HepG2 (cell line): ENCODE measurements around the gene USP36. TPM values are rescaled to one million over a fixed set of nuclear protein-coding genes. Genes with fewer than 3 reads are reported as not detected.

Source experiments
- ARID4A ChIP-seq: sonication (generic); formaldehyde crosslinking; IDR thresholded peaks from 2 replicates; pipeline ENCODE4 v1.5.0; 2020; ENCODE audit warnings: mild to moderate bottlenecking, missing genetic modification reagents, borderline replicate concordance
- CREM ChIP-seq, 2 experiments: sonication (generic) in 1 of 2; formaldehyde crosslinking in 1 of 2; IDR thresholded peaks; 2 replicates each; pipeline versions ENCODE4 v1.4.0 to v1.6.1; 2016 to 2020; ENCODE audit warnings: antibody characterized with exemption in 1 of 2, mild to moderate bottlenecking in 1 of 2, missing genetic modification reagents in 1 of 2
- HCFC1 ChIP-seq: fragments of 150-350 bp; IDR thresholded peaks from 2 replicates; pipeline ENCODE4 v1.6.1; 2014; ENCODE audit warnings: low read depth, low read length
- HMG20A ChIP-seq: IDR thresholded peaks from 2 replicates; pipeline ENCODE4 v1.6.1; 2016; ENCODE audit warnings: borderline replicate concordance
- MEIS1 ChIP-seq: sonication (generic); formaldehyde crosslinking; IDR thresholded peaks from 2 replicates; pipeline ENCODE4 v1.9.0; 2021; ENCODE audit warnings: mild to moderate bottlenecking, missing genetic modification reagents, moderate library complexity, borderline replicate concordance
- MIXL1 ChIP-seq: IDR thresholded peaks from 2 replicates; pipeline ENCODE4 v1.6.1; 2016
- NONO ChIP-seq, 2 experiments: fragments of 450-650 bp in 1 of 2; sonication (generic) in 1 of 2; formaldehyde crosslinking in 1 of 2; IDR thresholded peaks in 1 of 2; conservative IDR thresholded peaks in 1 of 2; 2 replicates each; pipeline versions ENCODE4 v1.6.1 to v1.8.0; 2017 to 2022; ENCODE audit warnings: mild to moderate bottlenecking in 1 of 2, missing genetic modification reagents in 1 of 2, moderate library complexity in 1 of 2
- PITX1 ChIP-seq: sonication (generic); formaldehyde crosslinking; IDR thresholded peaks from 2 replicates; pipeline ENCODE4 v1.5.1; 2020; ENCODE audit warnings: mild to moderate bottlenecking, missing genetic modification reagents
- PTBP1 ChIP-seq: fragments of 200-400 bp; formaldehyde crosslinking; IDR thresholded peaks from 2 replicates; pipeline ENCODE4 v1.6.1; 2018; ENCODE audit warnings: low read length, low read depth; ENCODE audit not compliant: poor library complexity, severe bottlenecking
- ZNF549 ChIP-seq: sonication (generic); formaldehyde crosslinking; IDR thresholded peaks from 2 replicates; pipeline ENCODE4 v1.5.0; 2020; ENCODE audit warnings: missing genetic modification reagents
- polyA plus RNA-seq, 8 experiments: library from polyadenylated mRNA; depleted of rRNA in 3 of 8; stranded (reverse) in 7 of 8; unstranded in 1 of 8; fragments of >200 nt; fragmentation: Illumina TruSeq in 4 of 8; extraction: Trizol in 4 of 8; gene quantifications; 2 replicates each; pipeline versions ENCODE4 v1.2.1 to v1.2.3, GENCODE V29; 2011 to 2016; ENCODE audit warnings: low read depth in 4 of 8, missing spikeins in 1 of 8, mixed read lengths in 1 of 8; ENCODE audit not compliant: insufficient read depth in 1 of 8
- total RNA-seq, 5 experiments: library from RNA; depleted of rRNA; stranded (reverse); fragments of >200 nt; fragmentation: Illumina TruSeq; extraction: Trizol; gene quantifications; 2 replicates each; pipeline ENCODE4 v1.2.3, GENCODE V29; 2016; ENCODE audit warnings: low read depth in 1 of 5
- TF ChIP-seq, protein P1 (sequence below): sonication (generic); formaldehyde crosslinking; IDR thresholded peaks from 2 replicates; pipeline ENCODE4 v1.4.0; 2020; ENCODE audit warnings: mild to moderate bottlenecking, missing genetic modification reagents
- TF ChIP-seq, protein P2 (sequence below): sonication (generic); formaldehyde crosslinking; IDR thresholded peaks from 2 replicates; pipeline ENCODE4 v1.4.0; 2020; ENCODE audit warnings: low read depth, missing genetic modification reagents
- TF ChIP-seq, protein P3 (sequence below): sonication (generic); formaldehyde crosslinking; IDR thresholded peaks from 2 replicates; pipeline ENCODE4 v1.5.1; 2020; ENCODE audit warnings: missing genetic modification reagents, mild to moderate bottlenecking, borderline replicate concordance

Gene USP36
- total and polyA plus RNA-seq, 2 of the 13 experiments (the other 11 are each of a cell fraction or from before 2014, with no cell fraction given) = 29.6 to 45.9 TPM

- TF ChIP-seq, protein P1, sequence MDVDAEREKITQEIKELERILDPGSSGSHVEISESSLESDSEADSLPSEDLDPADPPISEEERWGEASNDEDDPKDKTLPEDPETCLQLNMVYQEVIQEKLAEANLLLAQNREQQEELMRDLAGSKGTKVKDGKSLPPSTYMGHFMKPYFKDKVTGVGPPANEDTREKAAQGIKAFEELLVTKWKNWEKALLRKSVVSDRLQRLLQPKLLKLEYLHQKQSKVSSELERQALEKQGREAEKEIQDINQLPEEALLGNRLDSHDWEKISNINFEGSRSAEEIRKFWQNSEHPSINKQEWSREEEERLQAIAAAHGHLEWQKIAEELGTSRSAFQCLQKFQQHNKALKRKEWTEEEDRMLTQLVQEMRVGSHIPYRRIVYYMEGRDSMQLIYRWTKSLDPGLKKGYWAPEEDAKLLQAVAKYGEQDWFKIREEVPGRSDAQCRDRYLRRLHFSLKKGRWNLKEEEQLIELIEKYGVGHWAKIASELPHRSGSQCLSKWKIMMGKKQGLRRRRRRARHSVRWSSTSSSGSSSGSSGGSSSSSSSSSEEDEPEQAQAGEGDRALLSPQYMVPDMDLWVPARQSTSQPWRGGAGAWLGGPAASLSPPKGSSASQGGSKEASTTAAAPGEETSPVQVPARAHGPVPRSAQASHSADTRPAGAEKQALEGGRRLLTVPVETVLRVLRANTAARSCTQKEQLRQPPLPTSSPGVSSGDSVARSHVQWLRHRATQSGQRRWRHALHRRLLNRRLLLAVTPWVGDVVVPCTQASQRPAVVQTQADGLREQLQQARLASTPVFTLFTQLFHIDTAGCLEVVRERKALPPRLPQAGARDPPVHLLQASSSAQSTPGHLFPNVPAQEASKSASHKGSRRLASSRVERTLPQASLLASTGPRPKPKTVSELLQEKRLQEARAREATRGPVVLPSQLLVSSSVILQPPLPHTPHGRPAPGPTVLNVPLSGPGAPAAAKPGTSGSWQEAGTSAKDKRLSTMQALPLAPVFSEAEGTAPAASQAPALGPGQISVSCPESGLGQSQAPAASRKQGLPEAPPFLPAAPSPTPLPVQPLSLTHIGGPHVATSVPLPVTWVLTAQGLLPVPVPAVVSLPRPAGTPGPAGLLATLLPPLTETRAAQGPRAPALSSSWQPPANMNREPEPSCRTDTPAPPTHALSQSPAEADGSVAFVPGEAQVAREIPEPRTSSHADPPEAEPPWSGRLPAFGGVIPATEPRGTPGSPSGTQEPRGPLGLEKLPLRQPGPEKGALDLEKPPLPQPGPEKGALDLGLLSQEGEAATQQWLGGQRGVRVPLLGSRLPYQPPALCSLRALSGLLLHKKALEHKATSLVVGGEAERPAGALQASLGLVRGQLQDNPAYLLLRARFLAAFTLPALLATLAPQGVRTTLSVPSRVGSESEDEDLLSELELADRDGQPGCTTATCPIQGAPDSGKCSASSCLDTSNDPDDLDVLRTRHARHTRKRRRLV = no peak
- TF ChIP-seq HMG20A (CRISPR knock-in tag) = no peak
- TF ChIP-seq CREM (IDR thresholded peaks at IDR 0.05) = peak; percentile 49
- TF ChIP-seq CREM (CRISPR knock-in tag; IDR thresholded peaks at IDR 0.05) = no peak
- no peak for TF ChIP-seq NONO (IDR thresholded peaks at IDR 0.05)
- 0 out of 2 replicates have a peak, but pooled peaks have one; percentile 27 for TF ChIP-seq NONO (CRISPR knock-in tag; conservative IDR thresholded peaks at IDR 0.05)
- TF ChIP-seq ZNF549 = no peak
- TF ChIP-seq ARID4A (CRISPR knock-in tag) = peak; percentile 82; the same call in 1 of the 2 replicates
- no peak for TF ChIP-seq HCFC1
- no peak for TF ChIP-seq MEIS1 (CRISPR knock-in tag)
- TF ChIP-seq, protein P2, sequence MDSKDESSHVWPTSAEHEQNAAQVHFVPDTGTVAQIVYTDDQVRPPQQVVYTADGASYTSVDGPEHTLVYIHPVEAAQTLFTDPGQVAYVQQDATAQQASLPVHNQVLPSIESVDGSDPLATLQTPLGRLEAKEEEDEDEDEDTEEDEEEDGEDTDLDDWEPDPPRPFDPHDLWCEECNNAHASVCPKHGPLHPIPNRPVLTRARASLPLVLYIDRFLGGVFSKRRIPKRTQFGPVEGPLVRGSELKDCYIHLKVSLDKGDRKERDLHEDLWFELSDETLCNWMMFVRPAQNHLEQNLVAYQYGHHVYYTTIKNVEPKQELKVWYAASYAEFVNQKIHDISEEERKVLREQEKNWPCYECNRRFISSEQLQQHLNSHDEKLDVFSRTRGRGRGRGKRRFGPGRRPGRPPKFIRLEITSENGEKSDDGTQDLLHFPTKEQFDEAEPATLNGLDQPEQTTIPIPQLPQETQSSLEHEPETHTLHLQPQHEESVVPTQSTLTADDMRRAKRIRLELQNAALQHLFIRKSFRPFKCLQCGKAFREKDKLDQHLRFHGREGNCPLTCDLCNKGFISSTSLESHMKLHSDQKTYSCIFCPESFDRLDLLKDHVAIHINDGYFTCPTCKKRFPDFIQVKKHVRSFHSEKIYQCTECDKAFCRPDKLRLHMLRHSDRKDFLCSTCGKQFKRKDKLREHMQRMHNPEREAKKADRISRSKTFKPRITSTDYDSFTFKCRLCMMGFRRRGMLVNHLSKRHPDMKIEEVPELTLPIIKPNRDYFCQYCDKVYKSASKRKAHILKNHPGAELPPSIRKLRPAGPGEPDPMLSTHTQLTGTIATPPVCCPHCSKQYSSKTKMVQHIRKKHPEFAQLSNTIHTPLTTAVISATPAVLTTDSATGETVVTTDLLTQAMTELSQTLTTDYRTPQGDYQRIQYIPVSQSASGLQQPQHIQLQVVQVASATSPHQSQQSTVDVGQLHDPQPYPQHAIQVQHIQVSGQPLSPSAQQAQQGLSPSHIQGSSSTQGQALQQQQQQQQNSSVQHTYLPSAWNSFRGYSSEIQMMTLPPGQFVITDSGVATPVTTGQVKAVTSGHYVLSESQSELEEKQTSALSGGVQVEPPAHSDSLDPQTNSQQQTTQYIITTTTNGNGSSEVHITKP (CRISPR knock-in tag) = no peak
- TF ChIP-seq MIXL1 (CRISPR knock-in tag) = no peak; the same call in 1 of the 2 replicates
- TF ChIP-seq PTBP1 = no peak
- TF ChIP-seq PITX1 = peak; percentile 58; the same call in 1 of the 2 replicates
- TF ChIP-seq, protein P3, sequence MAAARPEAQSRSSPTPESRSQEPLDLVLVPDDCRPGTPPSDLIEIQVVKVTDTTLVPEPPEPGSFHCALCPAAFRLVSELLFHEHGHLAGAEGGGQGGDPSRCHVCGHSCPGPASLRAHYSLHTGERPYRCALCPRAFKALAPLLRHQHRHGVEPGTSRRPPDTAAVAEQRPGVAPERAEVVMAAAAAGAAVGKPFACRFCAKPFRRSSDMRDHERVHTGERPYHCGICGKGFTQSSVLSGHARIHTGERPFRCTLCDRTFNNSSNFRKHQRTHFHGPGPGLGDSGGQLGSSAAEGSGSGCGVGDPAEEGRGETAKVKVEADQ (CRISPR knock-in tag) = peak; percentile 87
Observed at GRCh38 chr17:78831688-78832540, 8.7 kb downstream of the USP36 start (continued).
